HT1080 (cell line): ENCODE results near the gene DIS3L. TPM values are rescaled to one million over a fixed set of nuclear protein-coding genes. Genes with fewer than 3 reads are reported as not detected.

ENCODE experiments used
- small RNA-seq: library from RNA; depleted of rRNA; stranded (forward); fragments of <200 nt; gene quantifications from one replicate; pipeline ENCODE3, GENCODE V24; 2014
- total RNA-seq: library from RNA; depleted of rRNA; stranded (reverse); fragments of >200 nt; shearing (Covaris generic); gene quantifications from 2 replicates; pipeline ENCODE4 v1.2.3, GENCODE V29; 2014; rRNA removed

The DIS3L gene
- total RNA-seq, 1 experiment from 2014 or later: 21.3 TPM

Small RNAs within 50 kb of the gene (small RNA-seq; reads per million reads assigned to genes)
- gene RF00019 (not detected), gene SCARNA14 (3.0 reads per million, percentile 86 among the genes with 10 or more reads in this experiment)

Other genes starting within 250 kb of the DIS3L start
- gene MEGF11, start 39.8 kb upstream of the DIS3L start, total RNA-seq: 0.07 and 0.11 TPM in 2 replicates
- 21.9 TPM in 2 replicates for gene TIPIN, start 63.1 kb downstream of the DIS3L start, total RNA-seq
- 53.2 and 63.5 TPM in 2 replicates for gene MAP2K1, start 93.3 kb downstream of the DIS3L start, total RNA-seq
- gene SNAPC5, start 204.2 kb downstream of the DIS3L start, total RNA-seq: 15.6 and 19.4 TPM in 2 replicates
- gene RPL4, start 211.3 kb downstream of the DIS3L start, total RNA-seq: 5,680 and 5,951 TPM in 2 replicates
- 56.8 and 57.3 TPM in 2 replicates for gene ZWILCH, start 211.8 kb downstream of the DIS3L start, total RNA-seq